GM12892 (cell line): ENCODE measurements around the gene CSNK2A1.

ENCODE experiments used
- POLR2A ChIP-seq: IDR thresholded peaks from 2 replicates; pipeline ENCODE4 v1.6.1; 2011; ENCODE audit warnings: low read depth, low read length, control low read depth
- POLR2AphosphoS5 ChIP-seq: IDR thresholded peaks from 2 replicates; pipeline ENCODE4 v1.6.1; 2011; ENCODE audit warnings: low read depth, low read length, control low read depth

DNA sequence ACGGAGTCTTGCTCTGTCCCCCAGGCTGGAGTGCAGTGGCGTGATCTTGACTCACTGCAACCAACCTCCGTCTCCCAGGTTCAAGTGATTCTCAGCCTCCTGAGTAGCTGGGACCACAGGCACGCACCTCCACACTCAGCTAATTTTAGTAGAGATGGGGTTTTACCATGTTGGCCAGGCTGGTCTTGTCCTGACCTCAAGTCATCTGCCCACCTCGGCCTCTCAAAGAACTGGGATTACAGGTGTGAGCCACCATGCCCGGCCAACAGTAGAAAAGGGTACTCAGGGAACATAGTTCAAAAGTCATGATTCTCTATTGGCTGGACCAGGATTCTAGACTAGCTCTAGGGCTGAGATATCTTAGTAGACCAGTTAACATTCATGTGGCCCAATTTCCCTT, 5.6 kb downstream of the CSNK2A1 start:
- TF ChIP-seq POLR2A (no peak), POLR2AphosphoS5 (no peak)
